ENCODE data around the gene BMP7. TPM values are rescaled to one million over a fixed set of nuclear protein-coding genes. Genes with fewer than 3 reads are reported as not detected.

The BMP7 gene
- total and polyA plus RNA-seq, 2 of the 8 experiments (the other 6 are each of a cell fraction or from before 2014, with no cell fraction given), result 9.2 to 14.7 TPM

DNA sequence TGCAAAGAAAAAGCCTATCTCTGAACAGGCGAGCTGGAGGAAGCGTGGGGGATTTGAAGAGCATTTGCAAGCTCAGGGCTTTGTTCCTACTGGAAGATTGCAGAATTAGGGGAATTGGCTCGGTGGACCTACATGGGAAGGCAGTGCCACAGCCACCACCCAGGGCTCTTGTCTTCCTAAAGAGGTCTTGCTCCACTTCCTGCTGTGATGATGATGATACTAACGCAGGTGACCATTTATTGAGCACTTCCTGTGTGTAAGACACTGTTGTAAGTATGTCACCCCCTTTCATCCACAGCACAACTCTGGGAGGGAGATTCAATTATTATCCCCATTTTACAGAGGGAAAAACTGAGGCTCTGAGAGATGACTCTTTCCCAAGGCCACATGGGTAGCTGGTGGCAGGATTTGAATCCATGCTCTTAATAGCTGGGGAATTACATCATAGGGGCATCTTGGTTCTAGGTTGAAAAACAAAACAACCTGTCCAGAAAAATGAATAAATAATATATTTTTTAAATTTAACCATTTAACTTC, 41.2 kb downstream of the BMP7 start:
- Histone ChIP-seq H4K91ac (replicated peaks; ENCODE audit: insufficient read length, low read length) (no peak overlapping the region), H4K5ac (ENCODE audit: insufficient read length, low read depth, low read length) (no peak overlapping the region), H3K27me3 (replicated peaks in 1 of 4; ENCODE audit: control insufficient read depth in 3 of 4, extremely low read depth in 1 of 4, insufficient read depth in 3 of 4, low read length in 3 of 4) (peaks cover 0 to 5% (median 2%) of the 10 kb centered on the region in 4 experiments; a peak in 2 of 7 replicates), H2BK12ac (ENCODE audit: low read depth, low read length) (no peak overlapping the region), H2BK5ac (ENCODE audit: low read depth, low read length) (no peak overlapping the region), H4K8ac (ENCODE audit: extremely low read depth, insufficient read depth, low read length) (no peak overlapping the region), H3K4ac (replicated peaks; ENCODE audit: insufficient read length, low read depth, low read length) (no peak overlapping the region), H2AFZ (ENCODE audit: low read length) (no peak overlapping the region), H4K20me1 (replicated peaks in 1 of 2; ENCODE audit: control insufficient read depth in 1 of 2, insufficient read depth in 2 of 2, low read length in 2 of 2) (no peaks in the 10 kb centered on the region), H3K18ac (ENCODE audit: extremely low read depth, low read length) (0 out of 2 replicates have a peak overlapping the region, but pooled peaks have one; percentile 16), H2AK5ac (ENCODE audit: low read depth, low read length) (no peak overlapping the region), H3K4me1 (replicated peaks in 1 of 4; ENCODE audit: control insufficient read depth in 3 of 4, insufficient read depth in 4 of 4, low read length in 3 of 4) (no peaks in the 10 kb centered on the region; a peak in 1 of 7 replicates), H3K23ac (ENCODE audit: insufficient read length) (no peak overlapping the region), H3K23me2 (ENCODE audit: low read depth, low read length) (no peaks in the 10 kb centered on the region), H3K14ac (ENCODE audit: insufficient read length) (no peak overlapping the region), H3K36me3 (ENCODE audit: control insufficient read depth in 2 of 4, insufficient read depth in 4 of 4, low read length in 3 of 4) (no peaks in the 10 kb centered on the region; a peak in 1 of 8 replicates), H3K27ac (ENCODE audit: low read depth, low read length) (no peak overlapping the region), H3K56ac (replicated peaks; ENCODE audit: insufficient read length, low read depth, low read length) (no peak overlapping the region), H3K4me3 (ENCODE audit: extremely low read depth in 1 of 4, insufficient read depth in 2 of 4, low read depth in 3 of 4, low read length in 4 of 4) (no peak overlapping the region), H3K9ac (replicated peaks in 1 of 4; ENCODE audit: extremely low read depth in 1 of 4, low read depth in 3 of 4, low read length in 3 of 4) (no peak overlapping the region), H3K9me3 (ENCODE audit: insufficient read depth in 2 of 2, low read depth in 1 of 2, low read length in 1 of 2) (no peaks in the 10 kb centered on the region), H3K79me1 (ENCODE audit: low read depth, low read length) (no peaks in the 10 kb centered on the region), H2BK20ac (ENCODE audit: low read length) (no peak overlapping the region), H2BK120ac (replicated peaks; ENCODE audit: low read depth, low read length) (no peak overlapping the region), H2BK15ac (ENCODE audit: low read length) (no peak overlapping the region), H3K79me2 (ENCODE audit: control insufficient read depth in 1 of 2, insufficient read depth in 2 of 2, low read length in 2 of 2) (no peaks in the 10 kb centered on the region), H3K4me2 (ENCODE audit: insufficient read depth in 1 of 2, low read depth in 2 of 2, low read length in 2 of 2) (no peak overlapping the region)
- FAIRE-seq, result no peak
- TF ChIP-seq EGR1 (IDR thresholded peaks at IDR 0.05; ENCODE audit: borderline replicate concordance, low read depth, low read length) (no peak), GABPA (IDR thresholded peaks at IDR 0.05; ENCODE audit: borderline replicate concordance, insufficient read depth, low read length) (no peak), YY1 (IDR thresholded peaks at IDR 0.05; ENCODE audit: low read depth, low read length) (no peak), POU5F1 (IDR thresholded peaks at IDR 0.05; ENCODE audit: low read depth, low read length) (no peak), TBP (IDR thresholded peaks at IDR 0.05; ENCODE audit: low read depth, low read length) (no peak), CBX8 (IDR thresholded peaks at IDR 0.05; ENCODE audit: borderline replicate concordance, low read depth, low read length) (no peak), KDM4A (IDR thresholded peaks at IDR 0.05; ENCODE audit: low read depth, low read length, severe bottlenecking) (no peak), POLR2A (IDR thresholded peaks at IDR 0.05; ENCODE audit: control extremely low read depth in 1 of 2, low read depth in 2 of 2, low read length in 2 of 2) (no peak), NANOG (IDR thresholded peaks at IDR 0.05; ENCODE audit: insufficient read depth, low read depth, low read length, poor library complexity, severe bottlenecking) (no peak), TAF7 (optimal IDR thresholded peaks at IDR 0.05; ENCODE audit: borderline replicate concordance, low read depth, low read length) (no peak), TCF12 (IDR thresholded peaks at IDR 0.05; ENCODE audit: low read depth, low read length) (no peak)
- TF ChIP-seq, protein P1, sequence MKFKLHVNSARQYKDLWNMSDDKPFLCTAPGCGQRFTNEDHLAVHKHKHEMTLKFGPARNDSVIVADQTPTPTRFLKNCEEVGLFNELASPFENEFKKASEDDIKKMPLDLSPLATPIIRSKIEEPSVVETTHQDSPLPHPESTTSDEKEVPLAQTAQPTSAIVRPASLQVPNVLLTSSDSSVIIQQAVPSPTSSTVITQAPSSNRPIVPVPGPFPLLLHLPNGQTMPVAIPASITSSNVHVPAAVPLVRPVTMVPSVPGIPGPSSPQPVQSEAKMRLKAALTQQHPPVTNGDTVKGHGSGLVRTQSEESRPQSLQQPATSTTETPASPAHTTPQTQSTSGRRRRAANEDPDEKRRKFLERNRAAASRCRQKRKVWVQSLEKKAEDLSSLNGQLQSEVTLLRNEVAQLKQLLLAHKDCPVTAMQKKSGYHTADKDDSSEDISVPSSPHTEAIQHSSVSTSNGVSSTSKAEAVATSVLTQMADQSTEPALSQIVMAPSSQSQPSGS (IDR thresholded peaks at IDR 0.05; ENCODE audit: low read length), result no peak
- 96% methylated on average over 4 of the region's 4 CpGs; no CpG with 5 or more reads in 1 of the 2 experiments for WGBS, 2 experiments (ENCODE audit: extremely low coverage in 1 of 2, insufficient coverage in 1 of 2, insufficient read length in 1 of 2, insufficient replicate concordance in 2 of 2, low coverage in 1 of 2, low lambda C conversion rate in 2 of 2, missing lambda C conversion rate in 1 of 2)
- CTCF ChIA-PET (ENCODE audit: partially characterized antibody), result interaction anchor here (0.8 to 6.1 kb wide), 10 partner anchors 9 to 135 kb away, joined by 3 to 26 read pairs (median 6); partner anchors contain the start of gene SPO11
- DNase-seq (ENCODE audit: low read depth in 1 of 2, low spot score in 2 of 2), result no peak
- POLR2A ChIA-PET (ENCODE audit: partially characterized antibody), result no interaction called here

Measured in H1 (cell line).